GM12878 (cell line): ENCODE data around the gene SMIM14. TPM values are rescaled to one million over a fixed set of nuclear protein-coding genes. Genes with fewer than 3 reads are reported as not detected.

Experiments
- ATAC-seq: fragments of 200-7000 bp; cut with Tn5 transposase; 3 replicates; pipeline ENCODE4 v1.9.1; 2020; ENCODE audit warnings: mild to moderate bottlenecking, moderate library complexity
- BruUV-seq: library from RNA; stranded (reverse); fragments of 400-500 nt; replicated peaks from 2 replicates; lab custom pipeline; 2021; lab: Mats Ljungman, UMichigan
- CTCF ChIA-PET: fragments of 300-600 bp; sonication (Branson Sonifier 250); formaldehyde crosslinking; extraction: SDS; loops from one replicate; lab custom pipeline; 2021; ENCODE audit warnings: inconsistent platforms; lab: Yijun Ruan, JAX
- POLR2A ChIA-PET: fragments of 350-600 bp; formaldehyde crosslinking; extraction: SDS; loops from one replicate; lab custom pipeline; 2021; ENCODE audit warnings: inconsistent platforms; lab: Charles Lee
- RAD21 ChIA-PET: fragments of 300-600 bp; sonication (Branson Sonifier 250); formaldehyde crosslinking; loops from one replicate; lab custom pipeline; 2023; ENCODE audit warnings: antibody characterized with exemption; ENCODE audit not compliant: unreplicated experiment; lab: Charles Lee
- SMC1A ChIA-PET: fragments of 300-600 bp; sonication (Branson Sonifier 250); formaldehyde crosslinking; loops from one replicate; lab custom pipeline; 2023; ENCODE audit not compliant: unreplicated experiment, uncharacterized antibody; lab: Charles Lee
- DNase-seq: peaks from one replicate; pipeline ENCODE4 v3.0.0-alpha.2; 2011; ENCODE audit warnings: low read depth, low spot score
- FAIRE-seq: peaks from 3 replicates; lab custom pipeline; 2011; peaks lifted over from hg19 to GRCh38; lab: Jason Lieb, UNC
- H2AFZ ChIP-seq: 2 replicates; pipeline ENCODE4 v1.6.0; 2011; ENCODE audit warnings: low read depth, low read length, control low read depth; ENCODE audit not compliant: control insufficient read depth
- H3K27ac ChIP-seq: 2 replicates; pipeline ENCODE4 v1.5.1; 2011; ENCODE audit warnings: control low read depth; ENCODE audit not compliant: control insufficient read depth, insufficient read depth
- H3K27me3 ChIP-seq, 2 experiments: replicated peaks in 1 of 2; 2 replicates each; pipeline versions ENCODE4 v1.6.0 to v1.6.1; 2011; ENCODE audit warnings: low read length in 1 of 2; ENCODE audit not compliant: control insufficient read depth in 2 of 2, insufficient read depth in 2 of 2
- H3K36me3 ChIP-seq, 2 experiments: 2 replicates each; pipeline ENCODE4 v1.5.1; 2011; ENCODE audit warnings: low read length in 1 of 2; ENCODE audit not compliant: control insufficient read depth in 2 of 2, insufficient read depth in 2 of 2
- H3K4me1 ChIP-seq: 2 replicates; pipeline ENCODE4 v1.6.1; 2011; ENCODE audit warnings: mild to moderate bottlenecking, low read length, moderate library complexity, mixed read lengths; ENCODE audit not compliant: control insufficient read depth, insufficient read depth
- H3K4me2 ChIP-seq: 2 replicates; pipeline ENCODE4 v1.6.0; 2011; ENCODE audit warnings: control low read depth; ENCODE audit not compliant: control insufficient read depth, insufficient read depth
- H3K4me3 ChIP-seq: fragments of 200-600 bp; sonication (generic); 2 replicates; pipeline ENCODE4 v1.5.1; 2016
- H3K79me2 ChIP-seq: 2 replicates; pipeline ENCODE4 v1.6.0; 2011; ENCODE audit warnings: low read length; ENCODE audit not compliant: control insufficient read depth, insufficient read depth
- H3K9ac ChIP-seq: 2 replicates; pipeline ENCODE4 v1.8.0; 2011; ENCODE audit warnings: low read length, control low read depth, mixed read lengths; ENCODE audit not compliant: control insufficient read depth, insufficient read depth
- H3K9me3 ChIP-seq: replicated peaks from 3 replicates; pipeline ENCODE4 v1.5.1; 2011; ENCODE audit warnings: mild to moderate bottlenecking, low read length; ENCODE audit not compliant: control insufficient read depth, insufficient read depth
- H4K20me1 ChIP-seq: 2 replicates; pipeline ENCODE4 v1.6.0; 2011; ENCODE audit not compliant: control insufficient read depth, insufficient read depth
- ATF2 ChIP-seq: IDR thresholded peaks from 2 replicates; pipeline ENCODE4 v1.6.1; 2012; ENCODE audit warnings: low read length, inconsistent platforms
- CBX3 ChIP-seq: fragments of 200-600 bp; sonication (generic); IDR thresholded peaks from 2 replicates; pipeline ENCODE4 v1.6.1; 2016; ENCODE audit warnings: low read depth, borderline replicate concordance
- CEBPZ ChIP-seq: fragments of 150-350 bp; IDR thresholded peaks from 2 replicates; pipeline ENCODE4 v1.6.1; 2016; ENCODE audit warnings: low read depth, low read length
- DPF2 ChIP-seq: fragments of 450-650 bp; IDR thresholded peaks from 2 replicates; pipeline ENCODE4 v1.6.1; 2017; ENCODE audit warnings: mild to moderate bottlenecking
- E2F4 ChIP-seq: IDR thresholded peaks from 2 replicates; pipeline ENCODE4 v1.6.1; 2012; ENCODE audit warnings: low read depth, low read length, improper control_type of control experiment
- FOXK2 ChIP-seq: fragments of 450-650 bp; IDR thresholded peaks from 2 replicates; pipeline ENCODE4 v1.6.1; 2017; ENCODE audit warnings: mild to moderate bottlenecking, moderate library complexity
- HCFC1 ChIP-seq: fragments of 150-350 bp; IDR thresholded peaks from 2 replicates; pipeline ENCODE4 v1.6.1; 2014; ENCODE audit warnings: low read length
- IRF3 ChIP-seq: fragments of 450-650 bp; IDR thresholded peaks from 2 replicates; pipeline ENCODE4 v1.6.1; 2014; ENCODE audit warnings: mild to moderate bottlenecking
- IRF4 ChIP-seq: IDR thresholded peaks from 2 replicates; pipeline ENCODE4 v1.6.1; 2011; ENCODE audit warnings: low read depth, low read length
- KAT2A ChIP-seq: conservative IDR thresholded peaks from 2 replicates; pipeline ENCODE4 v1.6.1; 2011; ENCODE audit warnings: low read depth, low read length; ENCODE audit not compliant: control insufficient read depth
- MLLT1 ChIP-seq: fragments of 450-650 bp; IDR thresholded peaks from 2 replicates; pipeline ENCODE4 v1.6.1; 2016; ENCODE audit warnings: mild to moderate bottlenecking
- RBBP5 ChIP-seq: fragments of 200-600 bp; sonication (generic); conservative IDR thresholded peaks from 2 replicates; pipeline ENCODE4 v1.6.1; 2016
- WGBS: methylation state at CpG from one replicate; pipeline ENCODE4 v1.1.6; 2016; ENCODE audit warnings: low lambda C conversion rate; ENCODE audit not compliant: insufficient replicate concordance, insufficient coverage; ENCODE audit errors: missing lambda C conversion rate; 5-methylcytosine and 5-hydroxymethylcytosine counted together
- in situ Hi-C: fragments of 300-500 bp; cut with MboI; formaldehyde crosslinking; loops from 9 replicates; pipeline ENCODE4 v1.14.3; 2018; ENCODE audit warnings: mixed read lengths
- intact Hi-C: fragments of 100-400 bp; cut with micrococcal nuclease; formaldehyde crosslinking; loops from one replicate; pipeline ENCODE4 v1.14.2; 2022; ENCODE audit not compliant: unreplicated experiment
- polyA plus RNA-seq, 11 experiments: library from polyadenylated mRNA; depleted of rRNA in 4 of 11; unstranded in 6 of 11; stranded (reverse) in 5 of 11; fragments of >200 nt; fragmentation: Nextera tagmentation in 4 of 11; fragmentation: Illumina TruSeq in 1 of 11; extraction: Ambion mirVana in 4 of 11; extraction: Trizol in 1 of 11; gene quantifications; 1 replicate in 1 of 11; 2 replicates in 10 of 11; pipeline versions ENCODE4 v1.2.1 to v1.2.3, GENCODE V29; 2011 to 2016; ENCODE audit warnings: inconsistent platforms in 2 of 11, missing spikeins in 2 of 11, low read depth in 1 of 11
- total RNA-seq, 4 experiments: library from RNA; depleted of rRNA in 3 of 4; stranded (reverse); fragments of >200 nt in 3 of 4; fragmentation: Illumina TruSeq in 1 of 4; extraction: Trizol in 1 of 4; gene quantifications; 2 replicates each; pipeline versions ENCODE4 v1.2.1 to v1.2.3, GENCODE V29; 2013 to 2021

Gene SMIM14
- total and polyA plus RNA-seq, 10 of the 15 experiments (the other 5 are each of a cell fraction or from before 2014, with no cell fraction given): 125 to 671 (median 188) TPM

GRCh38 chr4:39571054-39571453 lies 67.6 kb downstream of the SMIM14 start:
- DNase-seq: no peak
- ChIA-PET POLR2A (no interaction called here), CTCF (no interaction called here), SMC1A (no interaction called here), RAD21 (no interaction called here)
- FAIRE-seq: no peak
- no TSS peak for BruUV-seq
- H3K36me3 ChIP-seq: peaks cover 0 to 9% of the 10 kb centered on the region in 2 experiments; a peak in 1 of 4 replicates
- H3K9me3 ChIP-seq: peaks cover 3% of the 10 kb centered on the region; the same call in 1 of the 3 replicates
- ATAC-seq: no peak
- no peak overlapping the region for H3K4me2 ChIP-seq
- no peaks in the 10 kb centered on the region for H4K20me1 ChIP-seq
- intact Hi-C loops: no loop called here
- H3K79me2 ChIP-seq: no peaks in the 10 kb centered on the region; the same call in 1 of the 2 replicates
- H2AFZ ChIP-seq: no peak overlapping the region
- 97% methylated on average over 4 of the region's 4 CpGs for WGBS
- no peak overlapping the region for H3K27ac ChIP-seq
- H3K4me3 ChIP-seq: no peak overlapping the region
- peaks cover 7% of the 10 kb centered on the region for H3K4me1 ChIP-seq
- H3K9ac ChIP-seq: no peak overlapping the region
- H3K27me3 ChIP-seq: no peaks in the 10 kb centered on the region
- TF ChIP-seq ATF2 (no peak), E2F4 (no peak), FOXK2 (no peak), MLLT1 (no peak), CBX3 (no peak), IRF3 (no peak), IRF4 (no peak), CEBPZ (no peak), RBBP5 (no peak), KAT2A (no peak), DPF2 (no peak), HCFC1 (no peak)
- in situ Hi-C loops: no loop called here
